Trophoblast cell (in vitro differentiated cells and primary cell): ENCODE measurements around the gene TNK2.
"Not testable (repeated sequence)": the region's sequence is repeated elsewhere in the genome, so short reads cannot be mapped to it uniquely, and the experiment has no call there.

Experiments used
- DNase-seq, 2 donors: peaks; one replicate each; pipeline ENCODE4 v3.0.0-alpha.2; 2016
- H2AFZ ChIP-seq: 2 replicates; pipeline ENCODE4 v1.6.1; 2013; ENCODE audit warnings: low read length, moderate library complexity, mild to moderate bottlenecking; ENCODE audit not compliant: insufficient read depth, poor library complexity
- H2AK5ac ChIP-seq: 2 replicates; pipeline ENCODE4 v1.6.1; 2013; ENCODE audit warnings: mild to moderate bottlenecking, low read length
- H2BK120ac ChIP-seq: 2 replicates; pipeline ENCODE4 v1.6.1; 2013; ENCODE audit warnings: low read length, mild to moderate bottlenecking, moderate library complexity; ENCODE audit not compliant: insufficient read depth, poor library complexity
- H2BK12ac ChIP-seq: 2 replicates; pipeline ENCODE4 v1.6.1; 2013; ENCODE audit warnings: mild to moderate bottlenecking, low read length, moderate library complexity
- H2BK5ac ChIP-seq: 2 replicates; pipeline ENCODE4 v1.6.1; 2013; ENCODE audit warnings: low read length, low read depth, moderate library complexity, mild to moderate bottlenecking; ENCODE audit not compliant: poor library complexity
- H3K14ac ChIP-seq: 2 replicates; pipeline ENCODE4 v1.6.1; 2013; ENCODE audit warnings: mild to moderate bottlenecking, low read length
- H3K18ac ChIP-seq: 2 replicates; pipeline ENCODE4 v1.6.1; 2013; ENCODE audit warnings: mild to moderate bottlenecking, low read length
- H3K23ac ChIP-seq: 2 replicates; pipeline ENCODE4 v1.6.1; 2013; ENCODE audit warnings: low read length
- H3K27ac ChIP-seq: 2 replicates; pipeline ENCODE4 v1.5.1; 2013; ENCODE audit warnings: low read depth, mild to moderate bottlenecking, inconsistent platforms, low read length, moderate library complexity
- H3K27me3 ChIP-seq: 2 replicates; pipeline ENCODE4 v1.6.1; 2013; ENCODE audit warnings: inconsistent platforms, mild to moderate bottlenecking, low read length, moderate library complexity; ENCODE audit not compliant: insufficient read depth
- H3K36me3 ChIP-seq, 2 experiments: 1 replicate in 1 of 2; 2 replicates in 1 of 2; pipeline ENCODE4 v1.6.1; 2013; ENCODE audit warnings: low read length in 2 of 2, mild to moderate bottlenecking in 2 of 2, moderate library complexity in 1 of 2; ENCODE audit not compliant: insufficient read depth in 2 of 2, control insufficient read depth in 1 of 2
- H3K4ac ChIP-seq: 2 replicates; pipeline ENCODE4 v1.6.1; 2013; ENCODE audit warnings: low read depth, mild to moderate bottlenecking, low read length, moderate library complexity
- H3K4me1 ChIP-seq, 2 experiments: 1 replicate in 1 of 2; 2 replicates in 1 of 2; pipeline ENCODE4 v1.6.1; 2013; ENCODE audit warnings: low read length in 2 of 2, mild to moderate bottlenecking in 2 of 2, moderate library complexity in 1 of 2; ENCODE audit not compliant: insufficient read depth in 2 of 2, control insufficient read depth in 1 of 2
- H3K4me2 ChIP-seq: 2 replicates; pipeline ENCODE4 v1.6.1; 2013; ENCODE audit warnings: inconsistent platforms, mild to moderate bottlenecking, low read length, moderate library complexity
- H3K4me3 ChIP-seq: 2 replicates; pipeline ENCODE4 v1.5.1; 2013; ENCODE audit warnings: mild to moderate bottlenecking, low read depth, low read length, inconsistent platforms
- H3K79me1 ChIP-seq: one replicate; pipeline ENCODE4 v1.6.1; 2013; ENCODE audit warnings: low read length
- H3K79me2 ChIP-seq: 2 replicates; pipeline ENCODE4 v1.6.1; 2013; ENCODE audit warnings: low read length, mild to moderate bottlenecking; ENCODE audit not compliant: control insufficient read depth, insufficient read depth, poor library complexity
- H3K9ac ChIP-seq: 2 replicates; pipeline ENCODE4 v1.6.1; 2013; ENCODE audit warnings: mild to moderate bottlenecking, low read length
- H3K9me3 ChIP-seq: 2 replicates; pipeline ENCODE4 v1.6.1; 2013; ENCODE audit warnings: low read depth, mild to moderate bottlenecking, control low read depth, inconsistent platforms, low read length; ENCODE audit not compliant: insufficient read depth
- H4K12ac ChIP-seq: 2 replicates; pipeline ENCODE4 v1.6.1; 2013; ENCODE audit warnings: low read depth, mild to moderate bottlenecking, low read length, moderate library complexity
- H4K8ac ChIP-seq: 2 replicates; pipeline ENCODE4 v1.6.1; 2013; ENCODE audit warnings: low read depth, mild to moderate bottlenecking, low read length, moderate library complexity
- H4K91ac ChIP-seq: one replicate; pipeline ENCODE4 v1.6.1; 2013; ENCODE audit warnings: low read depth, mild to moderate bottlenecking, low read length, moderate library complexity
- WGBS: extraction: QIAGEN DNeasy Blood & Tissue Kit; methylation state at CpG from one replicate; pipeline ENCODE4 v1.1.7; 2013; ENCODE audit warnings: missing lambda C conversion rate; ENCODE audit not compliant: insufficient read length, insufficient coverage; ENCODE audit errors: extremely low coverage; 5-methylcytosine and 5-hydroxymethylcytosine counted together

The TNK2 gene

DNA sequence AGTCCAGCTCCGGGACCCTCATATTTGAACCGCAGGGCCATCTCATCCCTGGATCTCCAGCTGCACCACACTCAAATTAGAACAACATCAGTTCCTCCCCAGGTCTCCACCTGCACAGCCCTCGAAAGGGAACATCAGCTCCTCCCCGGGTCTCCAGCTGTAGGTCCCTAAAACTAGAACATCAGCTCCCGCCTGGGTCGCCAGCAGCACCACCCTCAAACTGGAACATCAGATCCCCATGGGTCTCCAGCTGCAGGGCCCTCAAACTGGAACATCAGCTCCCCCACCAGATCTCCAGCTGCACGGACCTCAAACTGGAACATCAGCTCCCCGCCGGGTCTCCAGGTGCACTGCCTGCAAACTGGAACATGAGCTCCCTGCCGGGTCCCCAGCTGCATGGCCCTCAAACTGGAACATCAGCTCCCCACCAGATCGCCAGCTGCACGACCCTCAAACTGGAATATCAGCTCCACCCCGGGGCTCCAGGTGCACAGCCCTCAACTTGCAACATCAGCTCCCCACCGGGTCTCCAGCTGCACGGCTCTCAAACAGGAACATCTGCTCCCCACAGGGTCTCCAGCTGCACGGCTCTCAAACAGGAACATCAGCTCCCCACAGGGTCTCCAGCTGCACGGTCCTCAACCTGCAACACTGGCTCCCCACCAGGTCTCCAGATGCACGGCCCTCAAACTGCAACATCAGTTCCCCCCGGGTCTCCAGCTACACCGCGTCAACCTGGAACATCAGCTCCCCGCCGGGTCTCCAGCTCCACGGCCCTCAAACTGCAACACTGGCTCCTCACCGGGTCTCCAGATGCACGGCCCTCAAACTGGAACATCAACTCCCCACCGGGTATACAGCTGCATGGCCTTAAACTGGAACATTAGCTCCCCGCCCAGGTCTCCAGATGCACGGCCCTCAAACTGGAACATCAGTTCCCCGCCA, 31.4 kb upstream of the TNK2 start:
- DNase-seq, H3K4me2 ChIP-seq, H4K12ac ChIP-seq, H2BK12ac ChIP-seq, H3K9me3 ChIP-seq, H3K4me1 ChIP-seq, H2AK5ac ChIP-seq, H4K8ac ChIP-seq, H3K27me3 ChIP-seq, H3K4me3 ChIP-seq, H3K14ac ChIP-seq, H3K79me2 ChIP-seq, H3K23ac ChIP-seq, H3K9ac ChIP-seq, H3K4ac ChIP-seq, H3K79me1 ChIP-seq, H4K91ac ChIP-seq, H2AFZ ChIP-seq, H2BK120ac ChIP-seq, H2BK5ac ChIP-seq, H3K18ac ChIP-seq, H3K27ac ChIP-seq: not testable (repeated sequence)
- no CpG with 5 or more reads among the region's 30 CpGs for WGBS
- H3K36me3 ChIP-seq: peaks cover 5 to 14% of the 10 kb centered on the region in 2 experiments

DNA sequence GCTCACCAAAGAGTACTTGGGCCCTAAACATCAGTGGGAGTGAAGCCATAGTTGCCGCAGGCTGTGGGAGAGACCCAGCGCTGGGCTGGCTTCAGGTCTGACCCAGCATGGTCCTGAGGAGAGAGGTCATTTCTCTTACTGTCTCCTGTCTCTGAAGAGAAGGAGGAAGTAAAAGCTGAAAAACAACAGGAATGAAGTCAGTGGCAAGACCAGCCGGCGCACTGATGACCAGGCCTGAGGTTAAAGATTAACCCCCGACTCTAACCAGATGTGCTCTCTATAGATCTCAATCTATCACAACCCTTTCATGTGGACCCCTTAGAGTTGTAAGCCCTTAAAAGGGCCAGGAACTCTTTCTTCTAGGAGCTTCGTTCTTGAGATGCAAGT, 24.7 kb upstream of the TNK2 start:
- H3K79me2 ChIP-seq, H4K12ac ChIP-seq, H4K91ac ChIP-seq, H3K23ac ChIP-seq, H4K8ac ChIP-seq, DNase-seq, H3K27me3 ChIP-seq, H2BK5ac ChIP-seq, H3K9ac ChIP-seq, H3K9me3 ChIP-seq, H3K79me1 ChIP-seq, H3K4me2 ChIP-seq, H3K27ac ChIP-seq, H2BK12ac ChIP-seq, H3K18ac ChIP-seq, H3K14ac ChIP-seq, H3K36me3 ChIP-seq, H2BK120ac ChIP-seq, H2AFZ ChIP-seq, H3K4ac ChIP-seq, H3K4me1 ChIP-seq, H2AK5ac ChIP-seq, H3K4me3 ChIP-seq: not testable (repeated sequence)
- WGBS: no CpG with 5 or more reads among the region's 6 CpGs

DNA sequence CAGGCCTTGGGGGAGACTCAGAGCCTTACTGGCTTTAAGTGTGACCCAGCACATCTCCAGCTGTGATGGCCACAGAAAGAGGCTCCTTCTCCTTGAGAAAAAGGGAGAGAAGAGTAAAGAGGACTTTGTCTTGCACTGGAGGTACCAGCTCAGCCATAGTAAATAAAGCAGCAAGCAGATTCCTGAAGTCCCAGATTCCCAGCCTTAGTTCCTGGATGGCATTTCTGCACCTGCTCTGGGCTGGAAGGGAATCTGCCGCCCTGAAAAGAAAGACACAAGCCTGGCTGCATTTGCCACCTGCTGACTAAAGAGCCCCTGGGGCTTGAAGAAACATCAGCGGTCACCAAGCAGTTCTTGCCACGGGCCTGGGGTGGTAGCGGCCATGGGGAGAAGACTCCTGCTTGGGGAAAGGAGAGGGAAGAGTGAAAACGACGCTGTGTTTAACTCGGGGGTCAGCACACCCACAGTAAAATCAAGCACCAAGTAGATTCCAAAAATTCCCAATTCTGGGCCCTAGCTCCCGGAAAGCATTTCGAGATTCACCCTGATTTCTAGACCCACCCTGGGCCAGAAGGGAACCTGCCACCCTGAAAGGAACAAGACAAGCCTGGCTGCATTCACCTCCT, 24.2 kb upstream of the TNK2 start:
- Histone ChIP-seq H3K4me2 (no peak overlapping the region), H2AK5ac (no peak overlapping the region), H2AFZ (no peak overlapping the region), H3K27me3 (no peaks in the 10 kb centered on the region), H3K4me1 (no peaks in the 10 kb centered on the region), H4K12ac (no peak overlapping the region), H4K8ac (no peak overlapping the region), H3K9me3 (no peaks in the 10 kb centered on the region), H4K91ac (no peak overlapping the region), H3K9ac (no peak overlapping the region), H3K4ac (no peak overlapping the region), H3K27ac (no peak overlapping the region), H3K18ac (no peak overlapping the region), H3K4me3 (no peak overlapping the region), H3K23ac (no peak overlapping the region), H3K79me1 (no peaks in the 10 kb centered on the region), H3K36me3 (peaks cover 0 to 2% of the 10 kb centered on the region in 2 experiments), H2BK12ac (no peak overlapping the region), H2BK120ac (no peak overlapping the region), H3K14ac (no peak overlapping the region), H3K79me2 (no peaks in the 10 kb centered on the region), H2BK5ac (no peak overlapping the region)
- no peak for DNase-seq
- no CpG with 5 or more reads among the region's 9 CpGs for WGBS

DNA sequence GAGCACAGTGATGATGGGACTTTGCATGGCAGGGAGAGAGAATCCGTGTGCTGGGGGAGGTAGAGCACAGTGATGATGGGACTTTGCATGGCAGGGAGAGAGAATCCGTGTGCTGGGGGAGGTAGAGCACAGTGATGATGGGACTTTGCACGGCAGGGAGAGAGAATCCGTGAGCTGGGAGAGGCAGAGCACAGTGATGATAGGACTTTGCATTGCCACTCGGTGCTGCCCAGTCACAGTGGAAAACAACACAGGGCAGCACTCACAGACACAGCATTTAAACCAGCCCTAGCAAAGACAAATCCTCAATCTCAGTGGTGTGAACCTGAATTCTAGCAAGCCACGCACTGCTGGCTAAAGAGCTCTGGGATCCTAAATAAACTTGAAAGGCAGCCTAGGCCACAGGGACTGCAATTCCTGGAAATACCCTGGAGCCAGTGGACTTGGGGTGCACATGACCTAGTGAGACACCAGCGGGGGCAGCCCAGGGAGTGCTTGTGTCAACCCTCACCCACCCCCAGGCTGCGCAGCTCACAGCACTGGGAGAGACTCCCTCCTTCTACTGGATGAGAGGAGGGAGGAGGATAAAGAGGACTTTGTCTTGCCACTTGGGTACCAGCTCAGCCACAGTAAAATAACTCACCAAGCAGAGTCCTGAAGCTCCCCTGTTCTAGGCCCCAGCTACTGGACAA, 23.4 kb upstream of the TNK2 start:
- Histone ChIP-seq H4K91ac (no peak overlapping the region), H3K4ac (no peak overlapping the region), H3K4me2 (no peak overlapping the region), H3K79me2 (no peaks in the 10 kb centered on the region), H3K14ac (no peak overlapping the region), H2BK5ac (no peak overlapping the region), H3K27ac (no peak overlapping the region), H2AFZ (no peak overlapping the region), H3K9me3 (no peaks in the 10 kb centered on the region), H3K9ac (no peak overlapping the region), H2BK120ac (no peak overlapping the region), H3K36me3 (peaks cover 0 to 2% of the 10 kb centered on the region in 2 experiments), H3K27me3 (no peaks in the 10 kb centered on the region), H2AK5ac (no peak overlapping the region), H3K23ac (no peak overlapping the region), H3K79me1 (no peaks in the 10 kb centered on the region), H4K8ac (no peak overlapping the region), H2BK12ac (no peak overlapping the region), H3K4me3 (no peak overlapping the region), H4K12ac (no peak overlapping the region), H3K4me1 (no peaks in the 10 kb centered on the region), H3K18ac (no peak overlapping the region)
- WGBS: no CpG with 5 or more reads among the region's 8 CpGs
- no peak for DNase-seq
